SJCRH30 (cell line): ENCODE data around the gene SRRM5. TPM values are rescaled to one million over a fixed set of nuclear protein-coding genes. Genes with fewer than 3 reads are reported as not detected.
A peak's percentile ranks its signal among the peaks of the same experiment; 100 is the strongest.

Source experiments
- DNase-seq, 2 experiments: peaks; one replicate each; pipeline ENCODE4 v3.0.0-alpha.2; 2015 to 2020
- H3K27ac ChIP-seq: fragments of 250-450 bp; sonication (Bioruptor Pico); 2 replicates; pipeline ENCODE4 v1.5.1; 2020; ENCODE audit warnings: mild to moderate bottlenecking, moderate library complexity
- H3K27me3 ChIP-seq: fragments of 250-450 bp; sonication (Bioruptor Pico); 2 replicates; pipeline ENCODE4 v1.5.1; 2020; ENCODE audit warnings: mild to moderate bottlenecking, moderate library complexity
- H3K36me3 ChIP-seq: fragments of 250-450 bp; sonication (Bioruptor Pico); 2 replicates; pipeline ENCODE4 v1.5.1; 2020; ENCODE audit warnings: mild to moderate bottlenecking, moderate library complexity
- H3K4me1 ChIP-seq: fragments of 250-450 bp; sonication (Bioruptor Pico); 2 replicates; pipeline ENCODE4 v1.5.1; 2020; ENCODE audit warnings: mild to moderate bottlenecking, moderate library complexity
- H3K4me3 ChIP-seq: fragments of 250-450 bp; sonication (Bioruptor Pico); 2 replicates; pipeline ENCODE4 v1.5.1; 2020; ENCODE audit warnings: mild to moderate bottlenecking, moderate library complexity
- H3K9me3 ChIP-seq: fragments of 250-450 bp; sonication (Bioruptor Pico); replicated peaks from 2 replicates; pipeline ENCODE4 v1.5.1; 2020; ENCODE audit warnings: mild to moderate bottlenecking, moderate library complexity
- total RNA-seq: library from RNA; depleted of rRNA; stranded (reverse); fragments of >200 nt; shearing (Covaris generic); gene quantifications from 2 replicates; pipeline ENCODE4 v1.2.3, GENCODE V29; 2014; rRNA removed

Gene SRRM5, protein sequence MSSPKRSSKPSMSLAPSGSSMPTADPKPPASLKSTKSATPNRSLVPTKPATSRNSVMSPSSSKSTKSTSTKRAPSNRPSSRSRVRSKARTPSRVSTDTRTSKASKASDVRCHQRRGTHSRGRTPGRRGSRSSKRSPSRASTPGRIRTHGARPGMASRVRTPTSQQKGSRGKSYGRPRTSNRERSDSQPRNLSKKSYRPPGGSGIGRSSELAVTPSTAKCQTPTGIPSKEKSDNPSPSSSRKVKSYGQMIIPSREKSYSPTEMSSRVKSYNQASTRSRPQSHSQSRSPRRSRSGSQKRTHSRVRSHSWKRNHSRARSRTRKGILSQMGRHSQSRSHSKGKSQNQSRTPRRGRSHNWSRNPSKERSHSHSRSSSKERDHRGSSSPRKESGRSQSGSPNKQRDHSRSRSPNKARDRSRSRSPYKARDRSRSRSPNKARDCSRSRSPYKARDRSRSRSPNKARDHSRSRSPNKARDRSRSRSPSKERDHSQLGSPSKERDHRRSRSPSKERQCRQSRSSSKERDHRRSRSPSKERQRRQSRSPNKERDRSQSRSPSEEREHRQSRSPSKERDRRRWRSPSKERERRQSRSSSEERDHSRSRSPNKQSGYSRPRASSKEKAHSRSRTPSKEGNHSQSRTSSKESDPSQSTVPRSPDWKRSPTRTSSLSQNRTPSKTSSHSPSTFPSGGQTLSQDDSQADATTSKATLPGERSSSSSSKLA
- total RNA-seq = 0.10 and 0.12 TPM in 2 replicates

DNA sequence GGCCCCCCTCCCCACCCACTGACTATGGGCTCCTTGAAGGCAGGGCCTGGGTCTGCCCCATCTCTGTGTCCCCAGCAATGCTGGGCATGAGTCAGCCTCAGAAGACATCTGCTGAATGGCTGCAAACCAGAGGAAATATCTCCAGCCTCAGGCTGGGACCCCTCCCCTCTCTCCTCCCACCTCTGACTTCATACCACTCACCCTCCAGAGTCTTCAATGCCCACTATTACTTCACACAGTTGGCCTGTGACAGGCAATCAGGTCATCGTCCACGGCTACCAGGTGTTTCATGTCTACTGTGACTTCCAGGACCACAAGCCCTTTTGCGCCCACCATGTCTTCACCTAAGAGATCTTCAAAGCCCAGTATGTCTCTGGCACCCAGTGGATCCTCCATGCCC is at the start of gene SRRM5:
Gene SRRM5 (plus strand): TSS at position 301 of the 400 bp plus-strand sequence. CDS start 34 bp downstream, at position 335.
- H3K27ac ChIP-seq = no peak within 1 kb of the TSS
- H3K9me3 ChIP-seq = no peaks in the 10 kb centered on the region
- no peaks in the 10 kb centered on the region for H3K27me3 ChIP-seq
- peaks cover 18% of the 10 kb centered on the region for H3K36me3 ChIP-seq
- no peak for DNase-seq
- no peak within 1 kb of the TSS for H3K4me3 ChIP-seq
- H3K4me1 ChIP-seq = no peaks in the 10 kb centered on the region

DNA sequence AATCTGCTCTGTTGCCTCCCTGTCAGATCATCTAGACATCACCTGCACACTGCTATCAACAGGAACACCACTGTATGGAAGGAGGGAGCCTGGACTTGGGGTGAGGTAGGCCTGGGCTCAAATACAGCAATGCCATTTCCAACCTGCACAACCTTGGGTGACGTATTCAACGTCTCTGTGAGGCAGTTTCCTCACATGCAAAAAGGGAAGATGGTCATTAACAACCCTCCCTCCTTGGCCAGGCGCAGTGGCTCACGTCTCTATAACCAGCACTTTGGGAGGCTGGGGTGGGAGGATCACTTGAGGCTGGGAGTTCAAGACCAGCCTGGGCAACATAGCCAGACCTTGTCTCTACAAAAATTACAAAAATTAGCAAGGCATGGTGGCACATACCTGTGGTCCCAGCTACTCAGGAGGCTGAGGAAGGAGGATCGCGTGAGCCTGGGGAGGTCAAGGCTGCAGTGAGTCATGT is 49.6 kb upstream of the SRRM5 start:
- H3K9me3 ChIP-seq = no peaks in the 10 kb centered on the region
- H3K27ac ChIP-seq = no peak overlapping the region
- H3K36me3 ChIP-seq = peaks cover 6% of the 10 kb centered on the region
- no peaks in the 10 kb centered on the region for H3K27me3 ChIP-seq
- H3K4me1 ChIP-seq = no peaks in the 10 kb centered on the region
- H3K4me3 ChIP-seq = no peak overlapping the region
- no peak for DNase-seq

DNA sequence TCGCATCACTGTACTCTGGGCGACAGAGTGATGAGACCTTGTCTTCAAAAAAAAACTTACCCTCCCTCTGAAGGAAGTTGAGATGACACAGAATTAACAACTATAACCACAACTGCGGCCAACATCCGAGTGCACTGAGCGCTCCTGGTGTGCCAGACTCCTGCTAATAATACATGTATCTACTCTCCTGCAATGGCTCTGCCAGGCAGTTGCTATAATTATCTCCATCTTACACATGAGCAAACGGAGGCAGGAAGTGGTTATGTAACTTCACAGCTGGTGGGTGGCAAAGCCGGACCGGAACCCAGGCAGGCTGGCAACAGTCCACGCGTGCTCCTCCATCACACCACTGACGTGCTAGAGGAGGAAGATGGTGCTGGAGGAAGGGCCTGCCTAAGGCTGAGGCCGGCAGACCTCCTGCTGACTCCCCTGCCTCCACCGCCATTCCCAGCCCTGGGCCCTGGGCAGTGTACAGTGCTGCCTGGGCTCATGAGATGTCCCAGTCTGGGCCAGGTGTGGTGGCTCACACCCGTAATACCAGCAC is 49.1 kb upstream of the SRRM5 start:
- peak; percentile 30 to 44 for DNase-seq
- no peaks in the 10 kb centered on the region for H3K4me1 ChIP-seq
- H3K9me3 ChIP-seq = no peaks in the 10 kb centered on the region
- peaks cover 6% of the 10 kb centered on the region for H3K36me3 ChIP-seq
- H3K27me3 ChIP-seq = no peaks in the 10 kb centered on the region
- H3K4me3 ChIP-seq = no peak overlapping the region
- H3K27ac ChIP-seq = no peak overlapping the region; the same call in 1 of the 2 replicates

DNA sequence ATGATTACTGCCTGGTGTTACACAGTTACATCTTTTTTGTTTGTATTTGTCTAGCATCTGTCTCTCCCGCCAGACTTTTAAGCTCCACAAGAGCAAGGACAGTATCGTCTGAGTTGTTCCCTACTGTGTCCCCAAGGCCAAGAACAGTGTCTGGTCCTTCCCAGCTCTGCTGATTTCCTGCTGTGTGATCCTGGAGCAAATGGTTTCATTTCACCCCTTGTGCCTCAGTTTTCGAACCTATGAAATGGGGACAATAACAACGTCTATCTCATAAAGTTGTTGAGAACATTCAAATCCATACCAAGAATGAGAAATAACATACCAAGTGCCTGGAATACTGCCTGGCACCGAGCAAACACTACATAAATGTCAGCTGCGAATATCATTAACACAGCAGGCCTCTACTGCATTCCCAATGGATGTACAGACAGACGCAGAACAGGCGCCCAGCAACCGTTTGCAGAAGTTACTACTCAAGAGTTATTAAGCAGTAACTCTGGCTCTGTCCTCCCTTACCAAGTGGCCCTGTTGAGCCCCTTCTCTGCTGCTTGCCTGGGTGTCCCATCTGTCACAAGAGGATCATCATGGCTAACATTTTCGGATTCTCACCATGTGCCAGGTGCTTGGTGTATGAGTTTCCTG is 48.0 kb upstream of the SRRM5 start:
- no peak overlapping the region for H3K27ac ChIP-seq
- DNase-seq = no peak

DNA sequence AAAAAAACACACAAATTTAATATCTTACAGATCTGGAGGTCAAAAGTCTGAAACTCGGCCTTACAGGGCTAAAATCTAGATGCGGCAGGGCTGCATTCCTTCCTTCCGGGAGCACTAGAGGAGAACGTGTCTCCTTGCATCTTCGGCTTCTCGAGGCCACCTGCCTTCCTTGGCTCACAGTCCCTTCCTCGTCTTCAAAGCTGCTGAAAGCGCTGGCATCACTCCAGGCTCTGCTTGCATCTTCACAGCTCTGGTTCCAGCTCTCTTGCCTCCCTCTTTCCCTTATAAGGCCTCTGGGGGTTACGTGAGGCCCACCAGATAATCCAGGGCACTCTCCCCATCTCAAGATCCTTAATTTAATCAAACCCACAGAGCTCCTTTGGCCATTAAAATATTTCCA is 47.1 kb upstream of the SRRM5 start:
- Histone ChIP-seq H3K4me1 (no peaks in the 10 kb centered on the region), H3K36me3 (no peaks in the 10 kb centered on the region), H3K27me3 (no peaks in the 10 kb centered on the region), H3K27ac (no peak overlapping the region), H3K4me3 (no peak overlapping the region), H3K9me3 (no peaks in the 10 kb centered on the region)
- DNase-seq = no peak

More for the DNA sequence above, 48.0 kb upstream of the SRRM5 start:
- Histone ChIP-seq H3K36me3 (peaks cover 2% of the 10 kb centered on the region), H3K9me3 (no peaks in the 10 kb centered on the region), H3K4me3 (no peak overlapping the region), H3K27me3 (no peaks in the 10 kb centered on the region), H3K4me1 (no peaks in the 10 kb centered on the region)

DNA sequence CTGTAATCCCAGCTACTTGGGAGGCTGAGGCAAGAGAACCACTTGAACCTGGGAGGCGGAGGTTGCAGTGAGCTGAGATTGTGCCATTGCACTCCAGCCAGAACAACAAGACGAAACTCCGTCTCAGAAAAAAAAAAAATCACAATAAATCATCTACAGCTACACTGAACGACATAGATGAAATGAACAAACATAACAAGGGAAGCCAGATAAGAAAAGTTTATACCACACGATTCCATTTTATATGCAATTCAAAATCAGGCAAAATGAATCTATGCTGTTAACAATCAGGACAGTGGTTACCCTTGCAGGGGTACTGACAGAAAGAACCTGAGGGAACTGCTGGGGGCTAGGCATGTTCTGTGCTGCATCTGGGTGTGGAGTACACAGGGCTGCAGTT is 42.2 kb upstream of the SRRM5 start:
- H3K36me3 ChIP-seq = no peaks in the 10 kb centered on the region
- H3K4me3 ChIP-seq = no peak overlapping the region
- H3K27me3 ChIP-seq = no peaks in the 10 kb centered on the region
- H3K9me3 ChIP-seq = no peaks in the 10 kb centered on the region
- no peak overlapping the region for H3K27ac ChIP-seq
- DNase-seq = no peak
- H3K4me1 ChIP-seq = no peaks in the 10 kb centered on the region

DNA sequence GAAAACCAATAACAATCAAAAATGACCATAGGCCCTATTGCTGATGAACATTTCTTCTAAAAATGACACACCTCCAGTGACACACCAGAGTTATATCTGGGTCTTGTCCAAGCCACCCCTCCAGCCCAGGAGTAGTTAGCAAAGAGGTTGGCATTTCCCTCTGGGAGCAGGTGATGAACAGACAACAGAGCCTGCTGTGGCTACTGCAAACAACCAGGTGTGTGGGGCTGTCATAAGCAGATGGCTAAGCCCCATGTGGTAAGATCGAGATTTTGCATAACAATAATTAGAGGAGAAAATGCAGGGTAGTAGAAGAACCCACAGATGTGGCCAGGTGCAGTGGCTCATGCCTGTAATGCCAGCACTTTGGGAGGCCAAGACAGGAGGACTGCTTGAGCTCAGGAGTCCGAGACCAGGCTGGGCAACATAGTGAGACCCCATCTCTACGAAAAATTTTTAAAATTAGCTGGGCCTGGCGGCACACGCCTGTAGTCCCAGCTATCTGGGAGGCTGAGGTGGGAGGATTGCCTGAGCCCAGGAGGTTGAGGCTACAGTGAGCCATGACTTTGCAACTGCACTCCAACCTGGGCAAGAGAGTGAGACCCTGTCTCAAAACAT is 41.6 kb upstream of the SRRM5 start:
- Histone ChIP-seq H3K27me3 (no peaks in the 10 kb centered on the region), H3K4me1 (no peaks in the 10 kb centered on the region), H3K9me3 (no peaks in the 10 kb centered on the region), H3K4me3 (no peak overlapping the region), H3K27ac (no peak overlapping the region), H3K36me3 (no peaks in the 10 kb centered on the region)
- no peak for DNase-seq

DNA sequence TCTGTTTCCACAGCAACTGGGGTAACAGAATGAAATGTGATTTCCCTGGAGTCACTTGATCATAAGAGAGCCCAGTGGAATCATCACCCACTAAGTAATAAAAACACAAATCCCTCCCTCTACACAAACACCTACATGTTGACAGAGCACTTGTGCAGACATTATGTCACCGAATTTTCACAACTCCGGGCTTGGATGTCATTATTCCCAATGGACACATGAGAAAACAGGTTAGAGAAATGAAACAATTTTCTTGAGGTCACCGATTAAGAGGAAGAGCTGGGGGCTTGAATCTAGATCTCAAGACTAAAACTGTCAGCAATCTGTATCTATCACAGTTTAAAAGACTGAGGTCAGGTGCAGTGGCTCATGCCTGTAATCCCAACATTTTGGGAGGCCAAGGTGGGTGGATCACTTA is 39.7 kb upstream of the SRRM5 start:
- Histone ChIP-seq H3K4me1 (no peaks in the 10 kb centered on the region), H3K27me3 (no peaks in the 10 kb centered on the region), H3K9me3 (no peaks in the 10 kb centered on the region), H3K27ac (no peak overlapping the region), H3K4me3 (no peak overlapping the region), H3K36me3 (no peaks in the 10 kb centered on the region)
- DNase-seq = no peak

DNA sequence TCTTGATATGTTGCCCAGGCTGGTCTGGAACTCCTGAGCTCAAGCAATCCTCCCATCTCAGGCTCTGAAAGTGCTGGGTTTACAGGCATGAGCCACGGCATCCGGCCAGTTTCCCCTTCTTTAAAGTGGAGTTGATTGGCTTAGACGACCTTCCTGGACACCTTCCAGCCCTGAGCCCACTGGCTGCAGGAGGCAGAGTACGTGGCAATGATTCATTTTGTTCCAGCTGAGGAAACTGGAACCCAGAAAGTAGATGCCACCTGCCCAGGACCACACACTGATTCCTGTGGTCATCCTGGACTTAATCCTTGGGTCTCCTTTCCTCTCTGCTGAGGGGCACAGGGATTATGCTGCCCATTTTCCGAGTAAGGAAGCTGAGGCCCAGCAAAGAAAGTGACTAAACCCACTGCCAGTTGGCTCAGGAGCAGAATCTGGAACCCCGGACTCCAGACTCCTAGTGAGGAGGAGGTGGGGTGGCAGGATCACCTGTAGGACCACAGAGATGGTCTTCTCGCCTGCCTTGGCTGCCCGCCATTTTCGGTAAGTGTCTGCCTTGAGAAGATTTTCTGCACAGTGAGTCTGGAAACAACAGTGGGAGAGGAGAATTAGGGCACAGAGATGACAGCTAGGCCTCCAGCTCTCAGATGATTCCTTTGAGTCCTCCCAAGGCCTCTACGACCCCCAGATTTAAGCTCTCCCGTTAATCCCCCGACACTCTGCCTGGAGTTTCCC is 37.3 kb upstream of the SRRM5 start:
- peak; percentile 55 to 59 for DNase-seq

DNA sequence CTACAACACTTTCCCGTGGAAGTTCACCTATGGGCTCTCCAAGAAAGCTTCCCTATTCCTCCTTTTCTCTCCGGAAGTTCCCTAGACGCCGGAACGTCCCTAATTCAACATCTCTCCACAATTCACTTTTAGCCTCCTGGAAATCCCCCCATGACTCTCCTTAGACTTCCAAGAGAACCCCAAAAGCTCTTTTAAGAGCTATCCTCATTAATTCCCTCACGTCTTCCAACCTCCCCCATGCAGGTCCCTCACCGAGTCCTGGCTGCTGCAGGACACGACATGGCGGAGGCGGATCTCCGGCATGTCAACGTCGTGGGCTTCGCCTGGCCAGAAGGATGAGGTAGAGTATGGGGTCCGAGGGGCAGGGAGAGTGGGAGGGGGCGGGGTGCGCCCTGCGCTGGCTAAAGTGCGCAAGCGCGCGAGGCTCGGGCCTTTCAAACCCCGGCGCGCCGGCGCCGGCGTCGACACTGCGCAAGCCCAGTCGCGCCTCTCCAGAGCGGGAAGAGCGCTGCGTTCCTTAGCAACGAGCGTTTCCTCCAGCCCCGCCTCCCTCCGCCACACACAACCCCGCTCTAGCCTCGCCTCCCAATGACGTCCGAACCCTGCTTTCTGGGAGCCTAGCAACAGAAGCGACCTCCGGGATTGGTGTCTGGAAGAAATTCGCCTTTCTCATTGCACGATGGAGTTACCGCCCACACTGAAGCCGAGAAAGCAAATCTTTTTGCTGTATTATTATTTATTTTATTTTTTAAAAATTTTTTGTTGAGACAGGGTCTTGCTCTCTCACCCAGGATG is 36.5 kb upstream of the SRRM5 start, which contains the start of the genes PINLYP and XRCC1:
Gene PINLYP (plus strand): TSS at position 646 of the 795 bp plus-strand sequence. CDS start 1,391 bp downstream, outside the sequence.
Gene XRCC1 (minus strand): TSS at position 372 of the 795 bp plus-strand sequence. CDS start 69 bp downstream, at position 303.
- peak; percentile 98 to 99 for DNase-seq
- Histone ChIP-seq H3K4me1 (no peaks in the 10 kb centered on the region), H3K9me3 (no peaks in the 10 kb centered on the region), H3K27me3 (no peaks in the 10 kb centered on the region), H3K4me3 (peak within 1 kb of the TSS; percentile 65), H3K36me3 (no peaks in the 10 kb centered on the region), H3K27ac (peak within 1 kb of the TSS; percentile 51)

More for the DNA sequence above, 37.3 kb upstream of the SRRM5 start:
- Histone ChIP-seq H3K27ac (peak overlapping the region; percentile 51), H3K4me3 (peak overlapping the region; percentile 65), H3K36me3 (no peaks in the 10 kb centered on the region), H3K9me3 (no peaks in the 10 kb centered on the region), H3K27me3 (no peaks in the 10 kb centered on the region), H3K4me1 (no peaks in the 10 kb centered on the region)

DNA sequence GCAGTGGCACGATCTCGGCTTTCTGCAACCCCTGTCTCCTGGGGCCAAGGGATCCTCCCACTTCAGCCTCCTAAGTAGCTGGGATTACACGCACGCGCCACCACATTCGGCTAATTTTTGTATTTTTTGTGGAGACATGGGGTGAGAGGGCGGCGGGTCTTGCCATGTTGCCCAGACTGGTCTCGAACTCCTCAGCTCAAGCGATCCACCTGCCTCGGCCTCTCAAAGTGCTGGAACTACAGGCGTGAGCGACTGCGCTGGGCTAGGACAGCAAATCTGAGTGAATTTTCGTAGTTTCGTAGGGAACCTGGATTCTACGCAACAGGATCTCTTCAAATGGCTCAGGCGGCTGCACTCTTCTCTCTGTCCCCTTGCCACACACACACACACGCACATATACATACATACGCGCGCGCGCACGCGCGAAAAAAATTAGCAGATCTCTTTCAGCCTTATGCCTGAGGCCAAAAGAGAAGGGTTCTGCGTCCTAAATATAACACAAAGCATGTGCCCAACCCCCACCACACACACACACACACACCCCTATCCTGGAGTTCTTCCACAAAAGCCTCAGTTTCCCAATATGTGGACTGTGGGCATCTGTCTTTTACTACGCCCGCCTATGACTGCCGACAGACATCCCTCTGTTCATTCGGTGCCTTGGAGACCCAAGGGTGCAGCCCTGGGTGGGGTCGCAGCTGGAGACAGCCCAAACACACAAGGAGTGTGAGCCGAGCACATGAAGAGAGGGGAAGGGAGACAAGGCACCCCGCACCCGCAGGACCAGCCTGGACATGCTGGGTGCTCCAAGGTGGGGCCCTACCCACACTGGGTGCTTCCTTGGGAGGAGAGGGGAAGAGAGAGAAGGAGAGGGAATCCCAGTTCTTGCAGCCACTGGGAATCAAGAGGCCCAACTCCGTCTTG is 35.7 kb upstream of the SRRM5 start:
- H3K27me3 ChIP-seq = no peaks in the 10 kb centered on the region
- no peak for DNase-seq
- H3K4me3 ChIP-seq = peak overlapping the region; percentile 65
- no peaks in the 10 kb centered on the region for H3K9me3 ChIP-seq
- H3K4me1 ChIP-seq = no peaks in the 10 kb centered on the region
- no peak overlapping the region for H3K27ac ChIP-seq
- H3K36me3 ChIP-seq = no peaks in the 10 kb centered on the region

DNA sequence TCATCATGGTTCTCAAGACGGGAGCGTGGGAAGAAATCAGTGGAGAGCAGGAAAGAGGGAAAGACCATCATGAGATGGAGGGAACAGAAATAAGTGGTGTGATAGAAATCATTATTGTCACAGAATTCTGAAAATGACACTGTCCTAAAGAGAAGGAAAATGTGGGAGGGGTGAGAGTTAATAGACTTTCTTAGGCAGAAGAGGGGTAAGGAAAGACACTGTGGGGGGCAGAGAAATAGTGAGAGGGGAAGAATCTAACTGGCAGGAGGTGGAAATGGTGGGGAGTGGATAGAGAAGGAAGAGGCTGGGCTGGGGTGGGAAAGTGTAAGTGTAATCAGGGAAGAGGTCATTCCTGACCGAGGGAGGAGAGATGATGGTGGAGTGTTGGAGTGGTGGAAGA is 33.1 kb upstream of the SRRM5 start:
- no peaks in the 10 kb centered on the region for H3K36me3 ChIP-seq
- H3K27ac ChIP-seq = no peak overlapping the region
- DNase-seq = no peak
- no peaks in the 10 kb centered on the region for H3K4me1 ChIP-seq
- no peaks in the 10 kb centered on the region for H3K9me3 ChIP-seq
- no peaks in the 10 kb centered on the region for H3K27me3 ChIP-seq
- H3K4me3 ChIP-seq = no peak overlapping the region
